Chondrocyte (in vitro differentiated cells): ENCODE measurements around the gene TMEM219. TPM values are rescaled to one million over a fixed set of nuclear protein-coding genes. Genes with fewer than 3 reads are reported as not detected.

Experiments used
- DNase-seq: peaks from one replicate; pipeline ENCODE4 v3.0.0; 2021; ENCODE audit warnings: mixed read lengths, low spot score
- H3K27ac Mint-ChIP-seq: one replicate; pipeline ENCODE4 v1.8.0; 2021; ENCODE audit warnings: mild to moderate bottlenecking, moderate library complexity, mixed read lengths; ENCODE audit not compliant: unreplicated experiment
- H3K27me3 Mint-ChIP-seq: 2 replicates; pipeline ENCODE4 v1.8.0; 2021; ENCODE audit warnings: low read depth, mixed read lengths
- H3K36me3 Mint-ChIP-seq: 2 replicates; pipeline ENCODE4 v1.8.0; 2021; ENCODE audit warnings: low read depth, mixed read lengths
- H3K4me1 Mint-ChIP-seq: 2 replicates; pipeline ENCODE4 v1.8.0; 2021; ENCODE audit warnings: low read depth, mild to moderate bottlenecking, mixed read lengths
- H3K4me3 Mint-ChIP-seq: one replicate; pipeline ENCODE4 v1.8.0; 2021; ENCODE audit warnings: mild to moderate bottlenecking, moderate library complexity, mixed read lengths; ENCODE audit not compliant: unreplicated experiment
- H3K9me3 Mint-ChIP-seq: 2 replicates; pipeline ENCODE4 v1.8.0; 2021; ENCODE audit warnings: low read depth, mixed read lengths
- CTCF ChIP-seq: fragments of 200-600 bp; sonication (generic); IDR thresholded peaks from 2 replicates; pipeline ENCODE4 v1.5.0; 2021; ENCODE audit warnings: antibody characterized with exemption, mild to moderate bottlenecking, moderate library complexity
- total RNA-seq: library from RNA; stranded (reverse); gene quantifications from 3 replicates; pipeline ENCODE4 v1.2.1, GENCODE V29; 2021

TMEM219 gene
- total RNA-seq, 1 donor from 2014 or later, result 122 TPM

- Mint-ChIP-seq H3K4me3 (peak overlapping the region; percentile 94), H3K27ac (peak overlapping the region; percentile 96), H3K4me1 (peaks cover 34% of the 10 kb centered on the region), H3K27me3 (no peaks in the 10 kb centered on the region), H3K36me3 (peaks cover 17% of the 10 kb centered on the region), H3K9me3 (no peaks in the 10 kb centered on the region)
- no peak for DNase-seq
- TF ChIP-seq CTCF, result no peak
These were observed 12.6 kb downstream of the TMEM219 start for GRCh38 chr16:29974291-29975133.

DNA sequence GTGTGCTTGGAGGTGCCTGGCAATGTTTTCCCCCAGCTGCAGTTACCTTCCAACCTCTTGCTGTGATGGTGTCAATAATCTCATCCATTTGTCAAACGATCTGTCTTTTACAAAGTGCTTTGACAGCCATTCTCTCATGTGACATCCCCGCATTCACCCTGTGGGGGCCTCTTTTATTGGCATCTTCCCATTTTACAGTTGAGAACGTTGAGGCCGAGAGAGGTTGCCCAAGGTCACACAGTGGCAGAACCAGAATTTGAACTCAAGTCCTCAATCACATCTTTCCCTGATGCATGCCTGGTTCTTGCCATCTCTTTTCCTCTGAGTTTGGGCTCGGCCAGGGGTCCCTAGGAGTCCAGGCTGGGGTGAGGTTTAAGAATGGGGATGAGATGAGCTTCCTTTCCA is 13.3 kb downstream of the TMEM219 start:
- H3K4me3 Mint-ChIP-seq, result peak overlapping the region; percentile 94
- no peak for DNase-seq
- TF ChIP-seq CTCF, result no peak
- peak overlapping the region; percentile 86 for H3K27ac Mint-ChIP-seq
- H3K4me1 Mint-ChIP-seq, result peaks cover 34% of the 10 kb centered on the region
- H3K27me3 Mint-ChIP-seq, result no peaks in the 10 kb centered on the region
- peaks cover 16% of the 10 kb centered on the region for H3K36me3 Mint-ChIP-seq
- H3K9me3 Mint-ChIP-seq, result no peaks in the 10 kb centered on the region

DNA sequence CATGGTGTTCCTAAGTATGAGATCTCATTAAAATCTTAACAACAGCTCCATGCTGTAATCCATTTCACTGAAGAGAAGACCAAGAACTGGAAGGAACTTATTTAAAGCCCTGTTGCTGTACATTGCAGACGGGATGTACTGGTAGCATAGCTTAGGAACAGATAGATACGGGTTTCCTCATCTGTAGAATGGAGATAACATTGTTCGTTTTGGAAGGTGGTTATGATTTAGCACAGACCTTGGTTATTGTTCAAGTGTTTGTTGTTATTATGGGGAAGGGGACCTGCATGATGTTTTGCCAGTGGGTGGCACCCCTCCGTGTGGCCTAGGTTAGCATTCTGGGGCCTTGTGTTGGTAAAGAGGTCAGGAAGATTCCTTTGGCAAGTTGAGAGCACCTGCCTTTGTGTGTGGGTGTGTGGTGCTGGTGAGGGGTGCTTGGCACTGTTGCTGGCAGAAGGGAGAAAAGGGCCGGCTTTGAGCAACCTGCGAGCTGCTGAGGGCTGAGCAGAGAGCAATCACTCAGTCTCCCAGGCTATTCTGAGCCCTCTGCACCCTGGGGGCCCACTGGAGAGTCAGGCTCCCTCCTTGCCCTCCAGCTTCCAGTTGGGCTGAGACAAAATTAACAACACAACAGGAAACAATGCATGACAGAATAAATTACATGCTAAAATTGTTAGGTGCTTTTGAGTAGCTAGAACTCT is 14.1 kb downstream of the TMEM219 start:
- H3K4me1 Mint-ChIP-seq, result peaks cover 34% of the 10 kb centered on the region
- no peak for DNase-seq
- peak overlapping the region; percentile 86 for H3K27ac Mint-ChIP-seq
- TF ChIP-seq CTCF, result no peak
- peaks cover 21% of the 10 kb centered on the region for H3K36me3 Mint-ChIP-seq
- H3K4me3 Mint-ChIP-seq, result peak overlapping the region; percentile 94
- no peaks in the 10 kb centered on the region for H3K9me3 Mint-ChIP-seq
- H3K27me3 Mint-ChIP-seq, result no peaks in the 10 kb centered on the region

- TF ChIP-seq CTCF, result no peak
- Mint-ChIP-seq H3K27ac (no peak overlapping the region), H3K4me1 (peaks cover 34% of the 10 kb centered on the region), H3K36me3 (peaks cover 23% of the 10 kb centered on the region), H3K9me3 (no peaks in the 10 kb centered on the region), H3K4me3 (no peak overlapping the region), H3K27me3 (no peaks in the 10 kb centered on the region)
- no peak for DNase-seq
These were observed 15.4 kb downstream of the TMEM219 start for GRCh38 chr16:29977063-29977825.

GRCh38 chr16:29978081-29978480 is 16.2 kb downstream of the TMEM219 start:
- Mint-ChIP-seq H3K27me3 (no peaks in the 10 kb centered on the region), H3K4me1 (peaks cover 33% of the 10 kb centered on the region), H3K36me3 (peaks cover 30% of the 10 kb centered on the region), H3K4me3 (no peak overlapping the region), H3K9me3 (no peaks in the 10 kb centered on the region), H3K27ac (no peak overlapping the region)
- DNase-seq, result no peak
- no peak for TF ChIP-seq CTCF
